Peyer's patch (tissue), 4 donors: ENCODE data around the gene CFD. TPM values are rescaled to one million over a fixed set of nuclear protein-coding genes. Genes with fewer than 3 reads are reported as not detected.
"Not testable (repeated sequence)": the region's sequence is repeated elsewhere in the genome, so short reads cannot be mapped to it uniquely, and the experiment has no call there.

ENCODE experiments used
- DNase-seq, 3 donors: peaks; one replicate each; pipeline ENCODE4 v3.0.0-alpha.2; 2017 to 2019
- H3K27ac ChIP-seq, 4 donors: fragments of 200-600 bp; sonication (generic); one replicate each; pipeline ENCODE4 v1.5.1; 2016 to 2019
- H3K27me3 ChIP-seq, 2 donors: fragments of 200-600 bp; sonication (generic); one replicate each; pipeline ENCODE4 v1.5.1; 2019
- H3K36me3 ChIP-seq, 3 donors: fragments of 200-600 bp; sonication (generic); one replicate each; pipeline ENCODE4 v1.5.1; 2016 to 2019
- H3K4me1 ChIP-seq, 4 donors: fragments of 200-600 bp; sonication (generic); one replicate each; pipeline ENCODE4 v1.5.1; 2016 to 2019
- H3K4me3 ChIP-seq, 4 donors: fragments of 200-600 bp; sonication (generic); 1 replicate in 3 of 4; 2 replicates in 1 of 4; pipeline ENCODE4 v1.5.1; 2016 to 2019; ENCODE audit warnings: mild to moderate bottlenecking in 1 of 4
- H3K9me3 ChIP-seq, 4 donors: fragments of 200-600 bp; sonication (generic); one replicate each; pipeline ENCODE4 v1.5.1; 2016 to 2019; ENCODE audit warnings: mild to moderate bottlenecking in 1 of 4
- POLR2A ChIP-seq, 2 donors: fragments of 450-650 bp; IDR thresholded peaks; one replicate each; pipeline ENCODE4 v1.5.1; 2017; ENCODE audit warnings: antibody characterized with exemption in 2 of 2, mild to moderate bottlenecking in 2 of 2, moderate library complexity in 2 of 2
- total RNA-seq, 4 donors: library from RNA; depleted of rRNA; stranded (reverse); fragments of >200 nt; gene quantifications; one replicate each; pipeline ENCODE4 v1.1.0, GENCODE V29; 2016
- TF ChIP-seq, protein P1 (sequence below), 6 experiments: fragments of 450-650 bp in 4 of 6; fragments of 200-600 bp in 2 of 6; sonication (generic) in 1 of 6; IDR thresholded peaks; one replicate each; pipeline ENCODE4 v1.5.1; 2017 to 2019; ENCODE audit warnings: antibody characterized with exemption in 6 of 6, mild to moderate bottlenecking in 3 of 6, moderate library complexity in 1 of 6

The CFD gene
- total RNA-seq, 4 donors from 2014 or later, result 140 to 403 (median 303) TPM

- H3K36me3 ChIP-seq, result peaks cover 0 to 58% (median 0%) of the 10 kb centered on the region in 3 donors
- no peak for DNase-seq
- TF ChIP-seq POLR2A (IDR thresholded peaks at IDR 0.05), result no peak
These were observed 16.6 kb downstream of the CFD start for GRCh38 chr19:876089-876488.

DNA sequence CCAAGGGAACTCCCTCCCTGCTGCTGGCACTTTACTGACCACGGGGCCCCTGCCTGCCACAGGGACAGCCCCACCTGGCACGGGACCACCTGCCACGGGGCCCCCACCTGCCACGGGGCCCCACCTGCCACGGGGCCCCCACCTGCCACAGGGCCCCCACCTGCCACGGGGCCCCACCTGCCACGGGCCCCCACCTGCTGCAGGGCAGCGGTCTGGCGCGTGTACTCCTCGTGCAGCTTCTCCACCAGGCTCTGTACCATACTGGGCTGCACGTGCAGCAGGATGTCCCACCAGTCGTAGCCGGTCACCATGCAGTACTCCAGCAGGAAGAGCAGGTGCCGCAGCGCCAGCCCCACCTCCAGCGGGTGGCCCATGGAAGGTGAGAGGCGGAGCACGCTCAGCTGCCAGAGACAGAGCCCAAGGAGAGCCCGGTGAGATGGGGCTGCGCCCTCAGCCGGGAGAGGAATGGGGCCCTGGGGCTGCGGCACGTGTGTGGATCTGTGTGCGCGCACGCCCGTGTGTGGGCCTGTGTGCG, 17.4 kb downstream of the CFD start:
- Histone ChIP-seq H3K4me1 (peaks cover 0 to 9% (median 7%) of the 10 kb centered on the region in 4 donors), H3K4me3 (no peak overlapping the region), H3K27me3 (no peaks in the 10 kb centered on the region), H3K27ac (no peak overlapping the region), H3K36me3 (peaks cover 0 to 65% (median 0%) of the 10 kb centered on the region in 3 donors), H3K9me3 (no peaks in the 10 kb centered on the region)
- DNase-seq, result no peak
- TF ChIP-seq, protein P1, sequence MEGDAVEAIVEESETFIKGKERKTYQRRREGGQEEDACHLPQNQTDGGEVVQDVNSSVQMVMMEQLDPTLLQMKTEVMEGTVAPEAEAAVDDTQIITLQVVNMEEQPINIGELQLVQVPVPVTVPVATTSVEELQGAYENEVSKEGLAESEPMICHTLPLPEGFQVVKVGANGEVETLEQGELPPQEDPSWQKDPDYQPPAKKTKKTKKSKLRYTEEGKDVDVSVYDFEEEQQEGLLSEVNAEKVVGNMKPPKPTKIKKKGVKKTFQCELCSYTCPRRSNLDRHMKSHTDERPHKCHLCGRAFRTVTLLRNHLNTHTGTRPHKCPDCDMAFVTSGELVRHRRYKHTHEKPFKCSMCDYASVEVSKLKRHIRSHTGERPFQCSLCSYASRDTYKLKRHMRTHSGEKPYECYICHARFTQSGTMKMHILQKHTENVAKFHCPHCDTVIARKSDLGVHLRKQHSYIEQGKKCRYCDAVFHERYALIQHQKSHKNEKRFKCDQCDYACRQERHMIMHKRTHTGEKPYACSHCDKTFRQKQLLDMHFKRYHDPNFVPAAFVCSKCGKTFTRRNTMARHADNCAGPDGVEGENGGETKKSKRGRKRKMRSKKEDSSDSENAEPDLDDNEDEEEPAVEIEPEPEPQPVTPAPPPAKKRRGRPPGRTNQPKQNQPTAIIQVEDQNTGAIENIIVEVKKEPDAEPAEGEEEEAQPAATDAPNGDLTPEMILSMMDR (IDR thresholded peaks at IDR 0.05), result no peak
- TF ChIP-seq POLR2A (IDR thresholded peaks at IDR 0.05), result no peak

More at GRCh38 chr19:876089-876488, 16.6 kb downstream of the CFD start:
- Histone ChIP-seq H3K27ac (no peak overlapping the region), H3K4me1 (peaks cover 0 to 10% (median 7%) of the 10 kb centered on the region in 4 donors), H3K9me3 (no peaks in the 10 kb centered on the region), H3K4me3 (no peak overlapping the region), H3K27me3 (no peaks in the 10 kb centered on the region)

- peaks cover 0 to 78% (median 0%) of the 10 kb centered on the region in 3 donors for H3K36me3 ChIP-seq
- not testable (repeated sequence) for H3K27ac ChIP-seq
These were observed 18.7 kb downstream of the CFD start for GRCh38 chr19:877992-878660.

DNA sequence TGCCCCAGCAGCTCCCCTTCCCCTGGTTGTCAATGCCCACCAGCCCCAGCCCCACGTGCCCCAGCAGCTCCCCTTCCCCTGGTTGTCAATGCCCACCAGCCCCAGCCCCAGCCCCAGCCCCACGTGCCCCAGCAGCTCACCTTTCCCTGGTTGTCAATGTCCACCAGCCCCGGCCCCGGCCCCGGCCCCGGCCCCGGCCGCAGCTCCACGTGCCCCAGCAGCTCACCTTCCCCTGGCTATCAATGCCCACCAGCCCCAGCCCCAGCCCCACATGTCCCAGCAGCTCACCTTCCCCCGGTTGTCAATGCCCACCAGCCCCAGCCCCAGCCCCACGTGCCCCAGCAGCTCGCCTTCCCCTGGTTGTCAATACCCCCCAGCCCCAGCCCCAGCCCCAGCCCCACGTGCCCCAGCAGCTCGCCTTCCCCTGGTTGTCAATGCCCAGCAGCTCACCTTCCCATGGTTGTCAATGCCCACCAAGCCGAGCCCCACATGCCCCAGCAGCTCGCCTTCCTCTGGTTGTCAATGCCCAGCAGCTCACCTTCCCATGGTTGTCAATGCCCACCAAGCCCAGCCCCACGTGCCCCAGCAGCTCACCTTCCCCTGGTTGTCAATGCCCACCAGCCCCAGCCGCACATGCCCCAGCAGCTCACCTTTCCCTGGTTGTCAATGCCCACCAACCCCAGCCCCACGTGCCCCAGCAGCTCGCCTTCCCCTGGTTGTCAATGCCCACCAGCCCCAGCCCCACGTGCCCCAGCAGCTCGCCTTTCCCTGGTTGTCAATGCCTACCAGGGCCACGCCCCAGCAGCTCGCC, 19.5 kb downstream of the CFD start:
- not testable (repeated sequence) for H3K27me3 ChIP-seq, DNase-seq, H3K4me3 ChIP-seq, H3K27ac ChIP-seq, H3K4me1 ChIP-seq, H3K9me3 ChIP-seq
- peaks cover 0 to 77% (median 0%) of the 10 kb centered on the region in 3 donors for H3K36me3 ChIP-seq

More at GRCh38 chr19:877992-878660, 18.7 kb downstream of the CFD start:
- H3K27me3 ChIP-seq, H3K4me3 ChIP-seq, DNase-seq, H3K4me1 ChIP-seq, H3K9me3 ChIP-seq: not testable (repeated sequence)

- no peak for DNase-seq
- Histone ChIP-seq H3K4me1 (no peaks in the 10 kb centered on the region), H3K4me3 (no peak overlapping the region), H3K27ac (no peak overlapping the region), H3K27me3 (no peaks in the 10 kb centered on the region), H3K36me3 (peaks cover 0 to 77% (median 0%) of the 10 kb centered on the region in 3 donors), H3K9me3 (no peaks in the 10 kb centered on the region)
- TF ChIP-seq POLR2A (IDR thresholded peaks at IDR 0.05), result no peak
- TF ChIP-seq, protein P1 (IDR thresholded peaks at IDR 0.05), result no peak
These were observed 20.4 kb downstream of the CFD start for GRCh38 chr19:879711-880438.

- DNase-seq, result no peak
- peaks cover 0 to 74% (median 0%) of the 10 kb centered on the region in 3 donors for H3K36me3 ChIP-seq
These were observed 22.1 kb downstream of the CFD start for GRCh38 chr19:881385-882071.

More at GRCh38 chr19:881385-882071, 22.1 kb downstream of the CFD start:
- H3K27me3 ChIP-seq, result no peaks in the 10 kb centered on the region
- H3K9me3 ChIP-seq, result no peaks in the 10 kb centered on the region
- no peak overlapping the region for H3K27ac ChIP-seq
- no peak for TF ChIP-seq POLR2A (IDR thresholded peaks at IDR 0.05)
- TF ChIP-seq, protein P1 (IDR thresholded peaks at IDR 0.05), result no peak
- H3K4me1 ChIP-seq, result no peaks in the 10 kb centered on the region
- no peak overlapping the region for H3K4me3 ChIP-seq
